HG03045 (cell line): Measurements from ENCODE around the gene TMEM190.
"Not testable (repeated sequence)": the region's sequence is repeated elsewhere in the genome, so short reads cannot be mapped to it uniquely, and the experiment has no call there.

Experiments used
- ATAC-seq: cut with Tn5 transposase; IDR thresholded peaks from one replicate; pipeline ENCODE4 v1.9.1; 2021; ENCODE audit warnings: mild to moderate bottlenecking, moderate library complexity; ENCODE audit not compliant: unreplicated experiment

Gene TMEM190

GRCh38 chr19:55376241-55376933 lies at the start of gene TMEM190:
Gene TMEM190, plus strand, starts transcription at chr19:55376826. Its CDS starts 28 bp downstream, at chr19:55376854.
- ATAC-seq = no peak

GRCh38 chr19:55328774-55329318 lies 47.8 kb upstream of the TMEM190 start:
- ATAC-seq = not testable (repeated sequence)

- ATAC-seq = not testable (repeated sequence)
Measured at GRCh38 chr19:55329791-55330190, 46.8 kb upstream of the TMEM190 start.

- no peak for ATAC-seq
Measured at GRCh38 chr19:55333870-55334269, 42.8 kb upstream of the TMEM190 start.

GRCh38 chr19:55336101-55336500 lies 40.5 kb upstream of the TMEM190 start:
- ATAC-seq = no peak

- peak; percentile 83 for ATAC-seq
Measured at GRCh38 chr19:55339105-55339888, 37.3 kb upstream of the TMEM190 start, which contains the start of gene KMT5C. Gene KMT5C, plus strand, starts transcription at chr19:55339876. Its CDS starts 2,061 bp downstream, at chr19:55341937.

- no peak for ATAC-seq
Measured at GRCh38 chr19:55339889-55340783, 36.5 kb upstream of the TMEM190 start.

- no peak for ATAC-seq
Measured at GRCh38 chr19:55340784-55341147, 35.9 kb upstream of the TMEM190 start.

- ATAC-seq = no peak
Measured at GRCh38 chr19:55341171-55341588, 35.4 kb upstream of the TMEM190 start.

- no peak for ATAC-seq
Measured at GRCh38 chr19:55341595-55342531, 34.8 kb upstream of the TMEM190 start.

GRCh38 chr19:55344444-55344843 lies 32.2 kb upstream of the TMEM190 start:
- ATAC-seq = no peak

- no peak for ATAC-seq
Measured at GRCh38 chr19:55345101-55345817, 31.4 kb upstream of the TMEM190 start.

GRCh38 chr19:55345818-55346724 lies 30.6 kb upstream of the TMEM190 start:
- no peak for ATAC-seq

GRCh38 chr19:55346725-55347441 lies 29.7 kb upstream of the TMEM190 start:
- ATAC-seq = no peak

- ATAC-seq = no peak
Measured at GRCh38 chr19:55347442-55348009, 29.1 kb upstream of the TMEM190 start.

GRCh38 chr19:55348317-55349034 lies 28.1 kb upstream of the TMEM190 start:
- ATAC-seq = no peak
